Activated CD4-positive, alpha-beta T cell treated with anti-CD3 and anti-CD28 coated beads for 36 hours (primary cell): ENCODE measurements around the gene ABCF1. TPM values are rescaled to one million over a fixed set of nuclear protein-coding genes. Genes with fewer than 3 reads are reported as not detected.
A peak's percentile ranks its signal among the peaks of the same experiment; 100 is the strongest.

Experiments used
- ATAC-seq: fragments of 200-7000 bp; cut with Tn5 transposase; one replicate; pipeline ENCODE4 v1.10.0; 2021; ENCODE audit warnings: mild to moderate bottlenecking, moderate library complexity
- CTCF ChIA-PET: fragments of 350-600 bp; sonication (Branson Sonifier 250); formaldehyde crosslinking; loops from one replicate; lab custom pipeline; 2021; ENCODE audit warnings: antibody characterized with exemption; lab: Charles Lee
- POLR2A ChIA-PET: fragments of 350-600 bp; sonication (Branson Sonifier 250); formaldehyde crosslinking; loops from one replicate; lab custom pipeline; 2021; ENCODE audit warnings: antibody characterized with exemption, inconsistent platforms; lab: Charles Lee
- DNase-seq: peaks from one replicate; pipeline ENCODE4 v3.0.0-alpha.2; 2020
- H3K27ac Mint-ChIP-seq: one replicate; pipeline ENCODE4 v1.8.0; 2021; ENCODE audit warnings: mixed read lengths
- H3K27me3 Mint-ChIP-seq: one replicate; pipeline ENCODE4 v1.8.0; 2021; ENCODE audit warnings: mixed read lengths
- H3K36me3 Mint-ChIP-seq: one replicate; pipeline ENCODE4 v1.8.0; 2021; ENCODE audit warnings: low read depth, mixed read lengths
- H3K4me1 Mint-ChIP-seq: one replicate; pipeline ENCODE4 v1.8.0; 2021; ENCODE audit warnings: mixed read lengths
- H3K4me3 Mint-ChIP-seq: one replicate; pipeline ENCODE4 v1.8.0; 2021; ENCODE audit warnings: mild to moderate bottlenecking, moderate library complexity, mixed read lengths
- H3K9me3 Mint-ChIP-seq: one replicate; pipeline ENCODE4 v1.8.0; 2021; ENCODE audit warnings: low read depth, mixed read lengths
- intact Hi-C, 2 experiments: fragments of 100-400 bp; cut with DNase I in 1 of 2; cut with micrococcal nuclease in 1 of 2; formaldehyde crosslinking; loops; one replicate each; pipeline versions ENCODE4 v1.14.2 to v1.15.1; 2022 to 2024; cut with DNase I, micrococcal nuclease
- total RNA-seq, 2 experiments: library from RNA; stranded (reverse); gene quantifications; one replicate each; pipeline ENCODE4 v1.2.3, GENCODE V29; 2021

Gene ABCF1
- total RNA-seq, 2 experiments from 2014 or later, result 100.0 to 105 TPM

DNA sequence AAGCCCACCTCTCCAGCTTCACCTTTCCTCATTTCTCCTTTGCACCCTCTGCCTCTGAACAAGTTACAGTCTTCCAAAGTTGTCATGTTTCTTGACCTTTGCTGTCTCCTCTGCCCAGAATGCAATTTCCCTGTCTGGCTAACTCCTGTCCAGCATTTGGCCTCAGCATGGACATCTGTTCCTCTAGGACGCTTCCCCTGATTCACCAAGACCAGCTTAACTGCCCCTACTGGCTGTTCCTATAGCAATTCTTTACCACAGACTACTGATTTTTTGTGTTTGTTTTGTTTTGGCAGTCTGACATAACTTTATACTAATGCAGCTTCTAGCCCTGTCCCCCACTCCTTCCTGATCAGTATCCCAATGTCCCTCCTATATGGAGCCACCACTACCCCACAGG is 28.3 kb upstream of the ABCF1 start:
- intact Hi-C loops, result loop anchor here in 1 of 2 experiments (2.0 kb wide), 1 partner anchor 54 kb away; no protein-coding TSS in a partner anchor
- POLR2A ChIA-PET, result interaction anchor here (1.3 to 2.0 kb wide), 4 partner anchors 12 to 61 kb away, joined by 5 to 8 read pairs (median 7); partner anchors contain the start of gene PRR3
- peaks cover 13% of the 10 kb centered on the region for H3K36me3 Mint-ChIP-seq
- H3K9me3 Mint-ChIP-seq, result no peaks in the 10 kb centered on the region
- no peaks in the 10 kb centered on the region for H3K27me3 Mint-ChIP-seq
- peak overlapping the region; percentile 79 for H3K27ac Mint-ChIP-seq
- peaks cover 36% of the 10 kb centered on the region for H3K4me1 Mint-ChIP-seq
- CTCF ChIA-PET, result interaction anchor here (0.6 to 15.2 kb wide), 21 partner anchors 8 to 340 kb away, joined by 3 to 386 read pairs (median 14); partner anchors contain the start of genes ABCF1, GNL1 and PRR3
- DNase-seq (no peak), ATAC-seq (no peak)
- H3K4me3 Mint-ChIP-seq, result peak overlapping the region; percentile 59

DNA sequence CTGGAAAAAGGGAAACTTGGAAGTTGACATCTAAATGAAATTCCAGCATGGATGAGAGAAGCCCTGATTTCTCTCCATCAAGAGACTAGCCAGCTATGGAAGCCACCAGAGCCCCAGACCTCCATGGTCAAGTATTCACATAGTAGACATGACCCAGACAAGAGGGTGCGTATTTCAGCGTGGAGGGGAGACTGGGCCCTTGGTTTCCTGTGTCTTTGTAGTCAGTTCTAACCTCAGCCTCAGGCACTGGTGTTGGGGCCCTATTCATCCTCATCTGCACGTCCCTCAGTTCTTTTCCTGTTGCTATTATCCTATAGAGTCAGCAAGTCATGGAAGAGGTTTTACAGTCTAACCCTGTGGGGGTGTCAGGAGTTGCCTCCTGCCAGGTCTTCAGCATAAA is 27.4 kb upstream of the ABCF1 start:
- Mint-ChIP-seq H3K4me1 (peaks cover 33% of the 10 kb centered on the region), H3K27me3 (no peaks in the 10 kb centered on the region), H3K27ac (peak overlapping the region; percentile 35), H3K9me3 (no peaks in the 10 kb centered on the region), H3K4me3 (no peak overlapping the region), H3K36me3 (peaks cover 20% of the 10 kb centered on the region)
- DNase-seq, result peak; percentile 38
- intact Hi-C loops, result loop anchor here (1.0 to 2.0 kb wide), 4 partner anchors 12 to 61 kb away; partner anchors contain the start of gene GNL1 (in 1 of the 2)
- POLR2A ChIA-PET, result interaction anchor here (1.3 kb wide), 1 partner anchor 13 kb away, joined by 5 read pairs; the partner anchor contains the start of gene PRR3
- CTCF ChIA-PET, result interaction anchor here (0.8 to 15.2 kb wide), 18 partner anchors 8 to 339 kb away, joined by 3 to 386 read pairs (median 13); partner anchors contain the start of genes ABCF1, DHX16, GNL1 and PRR3
- ATAC-seq, result peak; percentile 31

DNA sequence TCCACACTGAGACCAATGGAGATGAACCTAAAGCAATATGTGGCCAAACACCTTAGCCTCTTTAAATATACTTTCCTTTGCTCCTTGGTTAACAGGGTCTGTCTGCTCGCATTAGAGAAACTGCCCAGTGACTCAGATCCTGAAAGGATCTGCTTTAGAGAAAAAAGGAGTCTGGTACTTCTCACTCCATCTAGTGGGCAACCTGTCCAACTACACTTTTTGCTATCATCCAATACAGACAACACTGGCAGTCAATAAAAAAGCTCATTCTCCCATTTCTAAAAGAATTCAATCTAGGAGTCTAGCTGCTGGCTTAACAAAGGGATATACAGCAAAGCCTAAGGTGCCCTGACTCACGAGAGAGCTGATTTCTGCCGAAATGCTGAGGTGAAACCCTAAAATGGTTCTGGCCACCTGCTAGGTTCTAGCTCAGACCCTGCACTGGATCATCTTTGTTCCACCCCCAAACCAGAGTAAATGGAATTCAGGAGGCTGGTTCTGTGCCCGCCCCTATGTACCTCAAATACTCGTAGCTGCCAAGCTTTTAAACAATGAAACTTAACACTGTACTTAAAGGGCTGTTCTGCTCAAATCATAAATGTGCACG is 26.5 kb upstream of the ABCF1 start:
- Mint-ChIP-seq H3K4me1 (peaks cover 33% of the 10 kb centered on the region), H3K27me3 (no peaks in the 10 kb centered on the region), H3K9me3 (no peaks in the 10 kb centered on the region), H3K27ac (peak overlapping the region; percentile 11), H3K36me3 (peaks cover 26% of the 10 kb centered on the region), H3K4me3 (no peak overlapping the region)
- POLR2A ChIA-PET, result interaction anchor here (0.6 to 3.1 kb wide), 7 partner anchors 11 to 104 kb away, joined by 3 to 9 read pairs (median 4); partner anchors contain the start of gene PRR3
- DNase-seq (peak; percentile 38), ATAC-seq (peak; percentile 71)
- intact Hi-C loops, result loop anchor here (1.0 kb wide), 3 partner anchors 12 to 61 kb away; partner anchors contain the start of gene GNL1 (in 1 of the 2)
- CTCF ChIA-PET, result interaction anchor here (0.5 to 15.2 kb wide), 32 partner anchors 9 to 1109 kb away, joined by 3 to 386 read pairs (median 5); partner anchors contain the start of genes ABCF1, DHX16, GNL1 and PRR3

DNA sequence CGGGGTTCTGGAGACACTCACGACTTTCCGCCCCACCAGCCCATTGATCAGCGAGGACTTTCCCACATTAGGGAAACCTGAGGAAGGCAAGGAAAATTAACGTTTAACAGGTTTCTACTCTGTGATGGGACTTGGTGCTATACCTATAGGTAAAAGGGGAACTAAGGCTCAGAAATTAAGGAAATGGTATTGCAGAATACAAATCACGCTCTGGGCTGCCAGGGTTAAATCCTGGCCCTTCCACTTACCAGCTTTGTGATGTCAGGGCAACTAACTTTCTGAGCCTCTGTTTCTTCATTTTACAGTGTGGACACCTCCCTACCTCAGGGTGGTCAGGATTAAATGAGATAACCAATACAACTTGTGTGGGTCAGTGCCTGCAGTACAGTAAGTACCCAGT is 23.8 kb upstream of the ABCF1 start:
- H3K36me3 Mint-ChIP-seq, result peaks cover 49% of the 10 kb centered on the region
- CTCF ChIA-PET, result interaction anchor here (0.7 to 15.2 kb wide), 3 partner anchors 54 to 92 kb away, joined by 3 to 386 read pairs (median 152); no protein-coding TSS in a partner anchor
- POLR2A ChIA-PET, result interaction anchor here (3.1 kb wide), 1 partner anchor 53 kb away, joined by 8 read pairs; no protein-coding TSS in a partner anchor

DNA sequence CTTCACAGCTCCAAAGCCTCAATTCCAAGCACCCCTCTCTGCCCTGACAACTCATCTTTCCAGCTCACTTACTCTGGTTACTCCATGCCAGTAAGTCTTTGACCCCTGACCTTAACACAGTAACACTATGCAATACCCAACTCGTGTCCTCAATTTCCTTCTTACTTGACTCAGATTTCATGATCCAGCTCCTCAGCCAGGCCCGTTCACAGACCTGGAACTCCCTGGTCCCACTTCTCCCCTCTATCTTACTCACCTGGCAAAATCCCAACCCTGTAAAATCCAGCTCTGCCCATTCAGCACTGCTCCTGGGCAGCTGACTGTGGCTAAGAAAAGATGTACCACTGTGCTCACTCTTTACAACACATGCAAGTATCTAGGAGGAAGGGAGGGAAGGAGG is 22.9 kb upstream of the ABCF1 start:
- DNase-seq (no peak), ATAC-seq (no peak)
- Mint-ChIP-seq H3K27me3 (no peaks in the 10 kb centered on the region), H3K4me3 (no peak overlapping the region), H3K9me3 (no peaks in the 10 kb centered on the region), H3K27ac (peak overlapping the region; percentile 68), H3K36me3 (peaks cover 58% of the 10 kb centered on the region), H3K4me1 (peaks cover 14% of the 10 kb centered on the region)
- ChIA-PET POLR2A (no interaction called here), CTCF (interaction anchor here (0.7 to 15.2 kb wide), 4 partner anchors 50 to 93 kb away, joined by 3 to 386 read pairs (median 78); no protein-coding TSS in a partner anchor)
- intact Hi-C loops, result loop anchor here in 1 of 2 experiments (1.0 kb wide), 1 partner anchor 10 kb away; no protein-coding TSS in a partner anchor

More for the DNA sequence above, 23.8 kb upstream of the ABCF1 start:
- H3K4me1 Mint-ChIP-seq, result peaks cover 23% of the 10 kb centered on the region
- ATAC-seq (no peak), DNase-seq (no peak)
- H3K27me3 Mint-ChIP-seq, result no peaks in the 10 kb centered on the region
- intact Hi-C loops, result no loop called here
- no peak overlapping the region for H3K4me3 Mint-ChIP-seq
- no peaks in the 10 kb centered on the region for H3K9me3 Mint-ChIP-seq
- no peak overlapping the region for H3K27ac Mint-ChIP-seq

DNA sequence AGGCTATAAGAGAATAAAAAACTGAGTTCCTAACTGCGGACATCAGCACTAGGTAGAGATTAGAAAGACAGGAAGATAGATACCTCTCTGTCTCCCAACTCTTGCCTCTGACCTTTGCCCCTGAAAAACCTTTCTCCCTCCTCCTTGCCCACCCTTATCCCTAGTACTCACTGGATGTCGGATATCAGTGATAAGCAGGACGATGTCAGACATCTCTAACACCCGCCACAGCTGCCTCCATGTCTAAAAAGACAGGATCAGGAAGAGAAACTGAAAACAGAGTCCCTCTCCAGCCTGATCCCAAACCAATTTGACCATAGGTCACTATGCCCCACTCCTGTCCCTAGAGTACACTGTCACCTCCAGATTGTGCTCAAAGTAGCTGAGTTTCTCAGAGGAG is 16.8 kb upstream of the ABCF1 start:
- intact Hi-C loops, result no loop called here
- Mint-ChIP-seq H3K27me3 (no peaks in the 10 kb centered on the region), H3K27ac (peak overlapping the region; percentile 37), H3K9me3 (no peaks in the 10 kb centered on the region), H3K4me1 (peaks cover 24% of the 10 kb centered on the region), H3K36me3 (peaks cover 73% of the 10 kb centered on the region), H3K4me3 (peak overlapping the region; percentile 97)
- CTCF ChIA-PET, result interaction anchor here (0.7 to 10.6 kb wide), 6 partner anchors 11 to 70 kb away, joined by 3 to 104 read pairs (median 7); no protein-coding TSS in a partner anchor
- DNase-seq (no peak), ATAC-seq (no peak)
- POLR2A ChIA-PET, result interaction anchor here (0.5 to 2.9 kb wide), 4 partner anchors 12 to 163 kb away, joined by 3 to 10 read pairs (median 6); partner anchors contain the start of genes ABCF1 and MDC1

DNA sequence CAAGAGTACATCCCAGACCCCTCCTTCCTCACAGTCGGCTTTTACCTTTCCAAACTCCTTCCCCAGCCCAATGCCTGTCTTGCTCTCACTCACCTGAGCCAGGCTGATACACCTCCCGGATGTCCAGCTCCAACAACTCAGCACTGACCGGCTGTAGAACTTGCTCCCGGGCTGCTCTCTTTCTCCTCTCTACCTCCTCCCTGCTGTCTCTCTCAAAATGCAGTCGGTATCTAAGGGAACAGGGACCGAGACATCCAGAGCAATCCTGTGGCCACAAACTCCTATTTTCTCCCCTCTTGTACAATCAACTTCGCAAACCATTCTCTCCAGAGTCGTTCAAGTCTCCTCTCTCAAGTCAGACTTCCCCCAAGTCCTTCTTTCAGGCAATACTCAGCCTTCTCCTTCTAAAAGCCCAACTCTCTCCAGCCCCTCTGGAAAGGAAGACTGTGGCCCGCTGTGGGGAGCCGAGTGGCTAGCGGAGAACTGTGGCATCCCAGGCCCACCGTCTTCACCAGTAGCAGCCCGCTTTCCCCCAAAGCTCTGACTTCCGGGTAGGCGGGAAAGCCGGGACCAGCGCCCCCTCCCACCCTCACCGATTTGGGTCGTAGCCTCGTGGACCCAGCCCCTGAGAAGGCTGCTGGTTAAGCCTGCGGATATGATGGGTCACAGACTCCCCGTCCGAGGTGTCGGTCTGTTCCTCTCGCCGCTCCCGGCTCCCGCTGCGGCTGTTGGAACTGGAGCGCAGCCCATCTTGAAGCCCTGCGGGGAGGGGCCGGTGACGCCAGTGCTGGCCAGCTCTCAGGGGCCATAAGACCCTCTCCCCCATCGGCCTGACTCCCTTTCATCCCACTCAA is 16.1 kb upstream of the ABCF1 start:
- intact Hi-C loops, result loop anchor here in 1 of 2 experiments (5.0 kb wide), 2 partner anchors 343 to 1622 kb away; partner anchors contain the start of genes AGPAT1, RNF5 and TRIM26

DNA sequence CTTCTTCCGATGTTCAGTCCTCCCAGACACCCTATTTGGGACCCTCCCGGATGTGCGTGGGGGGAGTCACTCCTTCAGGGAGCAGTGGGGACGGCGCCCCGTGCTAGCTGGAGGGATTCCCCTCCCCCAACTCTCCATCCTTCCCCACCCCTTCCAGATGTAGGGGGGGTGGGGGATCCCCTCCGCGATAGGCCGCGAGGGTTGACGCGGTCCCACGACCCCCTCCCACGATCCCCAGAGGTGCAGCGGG is 15.5 kb upstream of the ABCF1 start:
- Mint-ChIP-seq H3K9me3 (no peaks in the 10 kb centered on the region), H3K27ac (peak overlapping the region; percentile 100), H3K36me3 (peaks cover 73% of the 10 kb centered on the region), H3K4me1 (peaks cover 34% of the 10 kb centered on the region), H3K4me3 (peak overlapping the region; percentile 97), H3K27me3 (no peaks in the 10 kb centered on the region)
- intact Hi-C loops, result loop anchor here (1.0 to 5.0 kb wide), 19 partner anchors 11 to 1622 kb away; partner anchors contain the start of genes ABCF1 (in 2 of the 2), HLA-E (in 2 of the 2), MRPS18B (in 2 of the 2) and PPP1R10 (in 2 of the 2)
- no peak for DNase-seq
- ChIA-PET CTCF (interaction anchor here (2.4 to 10.6 kb wide), 2 partner anchors 12 to 63 kb away, joined by 8 to 104 read pairs; no protein-coding TSS in a partner anchor), POLR2A (interaction anchor here (1.0 to 2.9 kb wide), 4 partner anchors 11 to 59 kb away, joined by 3 to 10 read pairs (median 6); partner anchors contain the start of gene ABCF1)
- ATAC-seq, result no peak

More for the DNA sequence above, 16.1 kb upstream of the ABCF1 start:
- ChIA-PET CTCF (interaction anchor here (0.7 to 10.6 kb wide), 5 partner anchors 11 to 127 kb away, joined by 3 to 104 read pairs (median 7); no protein-coding TSS in a partner anchor), POLR2A (interaction anchor here (1.0 to 2.9 kb wide), 5 partner anchors 11 to 162 kb away, joined by 3 to 10 read pairs (median 3); partner anchors contain the start of genes ABCF1 and MDC1)
- DNase-seq, result peak; percentile 48
- Mint-ChIP-seq H3K9me3 (no peaks in the 10 kb centered on the region), H3K27me3 (no peaks in the 10 kb centered on the region), H3K27ac (peak overlapping the region; percentile 100), H3K36me3 (peaks cover 75% of the 10 kb centered on the region), H3K4me1 (peaks cover 32% of the 10 kb centered on the region), H3K4me3 (peak overlapping the region; percentile 97)
- ATAC-seq, result no peak

DNA sequence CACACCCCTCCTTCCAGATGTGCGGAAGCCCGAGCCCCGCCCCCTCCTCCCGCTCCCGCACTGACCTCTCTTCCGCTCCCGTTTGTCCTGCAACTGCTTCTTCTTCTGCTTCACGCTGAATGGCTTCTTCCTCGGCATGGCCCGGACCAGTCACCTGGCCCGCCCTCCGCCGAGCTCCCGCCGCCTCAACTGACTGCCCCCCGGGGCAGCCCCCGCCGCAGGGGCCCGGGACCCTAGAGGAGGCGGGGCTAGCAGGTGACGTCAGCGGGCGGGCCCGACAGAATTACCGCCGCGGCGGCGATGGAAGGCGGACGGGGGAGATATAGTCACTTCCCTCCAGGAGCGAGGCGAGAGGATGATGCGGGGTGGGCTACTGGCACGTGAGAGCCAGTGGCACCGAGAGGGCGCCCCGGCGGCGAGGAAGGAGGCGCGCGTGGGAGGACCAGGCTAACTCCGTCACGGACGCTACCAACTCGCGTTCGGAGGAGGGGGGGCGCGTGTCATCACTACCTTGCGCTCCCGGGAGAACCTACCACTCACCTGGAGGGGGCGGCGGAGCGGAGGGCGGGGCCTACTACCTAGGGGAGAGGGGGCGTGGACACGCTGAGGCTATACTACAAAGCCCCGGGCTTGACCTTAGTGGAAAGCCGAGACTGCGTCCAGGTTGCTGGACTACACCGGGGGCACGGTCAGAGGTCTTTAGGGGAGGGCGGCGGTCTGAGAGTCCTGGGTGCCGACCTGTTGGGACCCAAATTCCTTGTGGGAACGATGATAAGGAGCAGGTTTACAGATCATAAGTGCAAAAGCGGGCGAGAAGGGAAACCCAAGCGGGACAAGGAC is 15.0 kb upstream of the ABCF1 start, which contains the start of gene GNL1:
Gene GNL1, minus strand, starts transcription at position 424 of the 840 bp plus-strand sequence. Its CDS starts 286 bp downstream, at position 138.
- DNase-seq (peak; percentile 100), ATAC-seq (peak; percentile 89)
- CTCF ChIA-PET, result interaction anchor here (0.7 to 10.6 kb wide), 6 partner anchors 10 to 167 kb away, joined by 3 to 104 read pairs (median 8); no protein-coding TSS in a partner anchor
- Mint-ChIP-seq H3K4me1 (peaks cover 34% of the 10 kb centered on the region), H3K27ac (peak within 1 kb of the TSS; percentile 100), H3K4me3 (peak within 1 kb of the TSS; percentile 97), H3K9me3 (no peaks in the 10 kb centered on the region), H3K27me3 (no peaks in the 10 kb centered on the region), H3K36me3 (peaks cover 70% of the 10 kb centered on the region)
- intact Hi-C loops, result loop anchor here (1.0 to 5.0 kb wide), 19 partner anchors 12 to 1621 kb away; partner anchors contain the start of genes ABCF1 (in 2 of the 2), HLA-E (in 2 of the 2), MRPS18B (in 2 of the 2) and PPP1R10 (in 2 of the 2)
- POLR2A ChIA-PET, result interaction anchor here (0.7 to 2.9 kb wide), 10 partner anchors 12 to 636 kb away, joined by 3 to 10 read pairs (median 3); partner anchors contain the start of genes ABCF1 and TRIM39
